Ovary (tissue), 3 donors: ENCODE data around the gene MPZL2.

Experiments used
- CTCF ChIP-seq, 3 donors: fragments of 450-650 bp in 2 of 3; fragments of 200-600 bp in 1 of 3; IDR thresholded peaks; one replicate each; pipeline versions ENCODE4 v1.5.1 to v1.8.0; 2016 to 2022; ENCODE audit warnings: antibody characterized with exemption in 3 of 3, mild to moderate bottlenecking in 1 of 3
- EP300 ChIP-seq: sonication (generic); formaldehyde crosslinking; IDR thresholded peaks from one replicate; pipeline ENCODE4 v1.6.1; 2017; ENCODE audit warnings: antibody characterized with exemption
- POLR2A ChIP-seq: fragments of 450-650 bp; IDR thresholded peaks from one replicate; pipeline ENCODE4 v1.6.1; 2017; ENCODE audit warnings: antibody characterized with exemption, mild to moderate bottlenecking, moderate library complexity
- donor health status: DM: no; HTN: no; CAD: no.

- no peak for TF ChIP-seq CTCF (IDR thresholded peaks at IDR 0.05)
- TF ChIP-seq POLR2A: no peak
- TF ChIP-seq EP300: no peak
These were observed 30.7 kb downstream of the MPZL2 start for GRCh38 chr11:118233377-118233776.
